ENCODE measurements around the gene C14orf93. TPM values are rescaled to one million over a fixed set of nuclear protein-coding genes. Genes with fewer than 3 reads are reported as not detected.

Gene C14orf93
- total and polyA plus RNA-seq, 9 of the 15 experiments (the other 6 are each of a cell fraction or from before 2014, with no cell fraction given) = 2.2 to 22.4 (median 16.1) TPM

DNA sequence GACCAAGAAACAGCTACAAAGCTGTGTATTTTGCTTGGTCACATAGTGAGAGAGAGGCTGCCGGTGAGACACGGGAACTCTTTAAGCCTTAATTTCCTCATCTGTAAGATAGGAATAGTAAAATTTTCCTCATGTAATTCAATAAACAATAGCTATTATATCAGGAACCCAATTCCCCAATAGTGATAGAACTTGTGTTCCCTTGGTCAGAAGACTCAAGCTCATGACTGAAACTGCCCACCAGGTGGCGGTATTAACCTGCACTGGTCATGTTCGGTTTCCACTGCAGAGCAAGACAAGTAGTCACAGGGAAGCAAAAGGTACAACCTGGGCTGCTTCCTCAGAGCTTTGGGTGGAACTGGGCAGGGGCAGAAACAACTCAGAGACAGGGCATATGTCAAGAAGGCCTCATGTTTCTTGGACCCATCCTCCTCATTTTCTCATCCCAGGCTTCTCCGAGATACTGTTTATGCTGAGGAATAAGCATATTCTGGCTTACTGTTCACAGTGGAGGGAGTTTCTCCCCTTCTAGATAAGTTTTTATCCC lies 23.4 kb downstream of the C14orf93 start:
- in situ Hi-C loops (cut with MboI) = no loop called here
- no peak for TF ChIP-seq ZBTB26 (CRISPR knock-in tag; IDR thresholded peaks at IDR 0.05)
- TF ChIP-seq, protein P1, sequence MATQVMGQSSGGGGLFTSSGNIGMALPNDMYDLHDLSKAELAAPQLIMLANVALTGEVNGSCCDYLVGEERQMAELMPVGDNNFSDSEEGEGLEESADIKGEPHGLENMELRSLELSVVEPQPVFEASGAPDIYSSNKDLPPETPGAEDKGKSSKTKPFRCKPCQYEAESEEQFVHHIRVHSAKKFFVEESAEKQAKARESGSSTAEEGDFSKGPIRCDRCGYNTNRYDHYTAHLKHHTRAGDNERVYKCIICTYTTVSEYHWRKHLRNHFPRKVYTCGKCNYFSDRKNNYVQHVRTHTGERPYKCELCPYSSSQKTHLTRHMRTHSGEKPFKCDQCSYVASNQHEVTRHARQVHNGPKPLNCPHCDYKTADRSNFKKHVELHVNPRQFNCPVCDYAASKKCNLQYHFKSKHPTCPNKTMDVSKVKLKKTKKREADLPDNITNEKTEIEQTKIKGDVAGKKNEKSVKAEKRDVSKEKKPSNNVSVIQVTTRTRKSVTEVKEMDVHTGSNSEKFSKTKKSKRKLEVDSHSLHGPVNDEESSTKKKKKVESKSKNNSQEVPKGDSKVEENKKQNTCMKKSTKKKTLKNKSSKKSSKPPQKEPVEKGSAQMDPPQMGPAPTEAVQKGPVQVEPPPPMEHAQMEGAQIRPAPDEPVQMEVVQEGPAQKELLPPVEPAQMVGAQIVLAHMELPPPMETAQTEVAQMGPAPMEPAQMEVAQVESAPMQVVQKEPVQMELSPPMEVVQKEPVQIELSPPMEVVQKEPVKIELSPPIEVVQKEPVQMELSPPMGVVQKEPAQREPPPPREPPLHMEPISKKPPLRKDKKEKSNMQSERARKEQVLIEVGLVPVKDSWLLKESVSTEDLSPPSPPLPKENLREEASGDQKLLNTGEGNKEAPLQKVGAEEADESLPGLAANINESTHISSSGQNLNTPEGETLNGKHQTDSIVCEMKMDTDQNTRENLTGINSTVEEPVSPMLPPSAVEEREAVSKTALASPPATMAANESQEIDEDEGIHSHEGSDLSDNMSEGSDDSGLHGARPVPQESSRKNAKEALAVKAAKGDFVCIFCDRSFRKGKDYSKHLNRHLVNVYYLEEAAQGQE (IDR thresholded peaks at IDR 0.05; ENCODE audit: borderline replicate concordance) = peak; percentile 91
- TF ChIP-seq, protein P1 (CRISPR knock-in tag; IDR thresholded peaks at IDR 0.05; ENCODE audit: low read depth) = no peak
- TF ChIP-seq JUN (IDR thresholded peaks at IDR 0.05; ENCODE audit: borderline replicate concordance, low read depth, low read length) = 0 out of 2 replicates have a peak, but pooled peaks have one; percentile 16
- no peak for TF ChIP-seq JUN (CRISPR knock-in tag; IDR thresholded peaks at IDR 0.05; ENCODE audit: borderline replicate concordance)
- 0 out of 4 replicates have a peak, but pooled peaks of 1 of the 2 experiments have one; percentile 50 for TF ChIP-seq MAZ (CRISPR knock-in tag; conservative IDR thresholded peaks at IDR 0.05 in 1 of 2, IDR thresholded peaks at IDR 0.05 in 1 of 2)
- no peak for TF ChIP-seq KHSRP (IDR thresholded peaks at IDR 0.05)
- TF ChIP-seq SMC3 (conservative IDR thresholded peaks at IDR 0.05; ENCODE audit: insufficient read depth, low read depth, low read length) = peak; percentile 97
- TF ChIP-seq CC2D1A (IDR thresholded peaks at IDR 0.05) = peak; percentile 72
- TF ChIP-seq, protein P2, sequence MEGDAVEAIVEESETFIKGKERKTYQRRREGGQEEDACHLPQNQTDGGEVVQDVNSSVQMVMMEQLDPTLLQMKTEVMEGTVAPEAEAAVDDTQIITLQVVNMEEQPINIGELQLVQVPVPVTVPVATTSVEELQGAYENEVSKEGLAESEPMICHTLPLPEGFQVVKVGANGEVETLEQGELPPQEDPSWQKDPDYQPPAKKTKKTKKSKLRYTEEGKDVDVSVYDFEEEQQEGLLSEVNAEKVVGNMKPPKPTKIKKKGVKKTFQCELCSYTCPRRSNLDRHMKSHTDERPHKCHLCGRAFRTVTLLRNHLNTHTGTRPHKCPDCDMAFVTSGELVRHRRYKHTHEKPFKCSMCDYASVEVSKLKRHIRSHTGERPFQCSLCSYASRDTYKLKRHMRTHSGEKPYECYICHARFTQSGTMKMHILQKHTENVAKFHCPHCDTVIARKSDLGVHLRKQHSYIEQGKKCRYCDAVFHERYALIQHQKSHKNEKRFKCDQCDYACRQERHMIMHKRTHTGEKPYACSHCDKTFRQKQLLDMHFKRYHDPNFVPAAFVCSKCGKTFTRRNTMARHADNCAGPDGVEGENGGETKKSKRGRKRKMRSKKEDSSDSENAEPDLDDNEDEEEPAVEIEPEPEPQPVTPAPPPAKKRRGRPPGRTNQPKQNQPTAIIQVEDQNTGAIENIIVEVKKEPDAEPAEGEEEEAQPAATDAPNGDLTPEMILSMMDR (IDR thresholded peaks at IDR 0.05 in 2 of 3, conservative IDR thresholded peaks at IDR 0.05 in 1 of 3; ENCODE audit: insufficient read depth in 2 of 3, low read depth in 1 of 3, low read length in 3 of 3) = peak; percentile 90 to 97 (median 93)

More for the DNA sequence above, 23.4 kb downstream of the C14orf93 start:
- Histone ChIP-seq H3K9me3 (replicated peaks; ENCODE audit: control insufficient read depth, insufficient read depth, low read depth, low read length) (no peaks in the 10 kb centered on the region), H3K9me1 (ENCODE audit: control insufficient read depth, insufficient read depth, low read length) (no peaks in the 10 kb centered on the region), H2AFZ (ENCODE audit: low read depth, low read length) (no peak overlapping the region), H3K4me2 (ENCODE audit: insufficient read depth, low read length) (no peak overlapping the region), H3K9ac (ENCODE audit: insufficient read depth in 1 of 2, low read depth in 2 of 2, low read length in 2 of 2) (no peak overlapping the region), H4K20me1 (replicated peaks; ENCODE audit: control insufficient read depth, insufficient read depth, low read length) (no peaks in the 10 kb centered on the region), H3K27me3 (ENCODE audit: control insufficient read depth in 2 of 2, insufficient read depth in 2 of 2, low read length in 2 of 2) (no peaks in the 10 kb centered on the region), H3K4me3 (no peak overlapping the region), H3K27ac (ENCODE audit: extremely low read depth, low read depth, low read length) (no peak overlapping the region), H3K4me1 (replicated peaks in 1 of 2; ENCODE audit: control insufficient read depth in 2 of 2, insufficient read depth in 2 of 2, low read length in 2 of 2) (peaks cover 2 to 11% of the 10 kb centered on the region in 2 experiments; a peak in 3 of 5 replicates), H3K36me3 (ENCODE audit: control insufficient read depth, insufficient read depth, low read length) (peaks cover 21% of the 10 kb centered on the region; the same call in 2 of the 3 replicates), H3K79me2 (ENCODE audit: control insufficient read depth, insufficient read depth, low read length) (no peaks in the 10 kb centered on the region)
- peak; percentile 98 for FAIRE-seq
- BruUV-seq (replicated peaks) = no TSS peak
- CTCF ChIA-PET (ENCODE audit: low intra/inter-chr PET ratio) = interaction anchor here (0.6 to 5.9 kb wide), 8 partner anchors 11 to 430 kb away, joined by 3 to 141 read pairs (median 6); partner anchors contain the start of gene CDH24
- WGBS (ENCODE audit: insufficient coverage, low coverage, missing lambda C conversion rate) = 16% methylated on average over 5 of the region's 5 CpGs
- peak; percentile 76 to 91 (median 77) for DNase-seq (ENCODE audit: extremely low read depth in 1 of 4, low spot score in 3 of 4)
- peak; percentile 79 for ATAC-seq
- intact Hi-C loops (cut with micrococcal nuclease) = loop anchor here (1.0 to 5.0 kb wide), 3 partner anchors 72 to 121 kb away; no protein-coding TSS in a partner anchor
- POLR2A ChIA-PET = interaction anchor here (0.5 to 2.4 kb wide), 18 partner anchors 9 to 175 kb away, joined by 3 to 17 read pairs (median 4); partner anchors contain the start of genes ACIN1, C14orf119, CDH24 and HAUS4
